ENCODE results near the gene S1PR1.

DNA sequence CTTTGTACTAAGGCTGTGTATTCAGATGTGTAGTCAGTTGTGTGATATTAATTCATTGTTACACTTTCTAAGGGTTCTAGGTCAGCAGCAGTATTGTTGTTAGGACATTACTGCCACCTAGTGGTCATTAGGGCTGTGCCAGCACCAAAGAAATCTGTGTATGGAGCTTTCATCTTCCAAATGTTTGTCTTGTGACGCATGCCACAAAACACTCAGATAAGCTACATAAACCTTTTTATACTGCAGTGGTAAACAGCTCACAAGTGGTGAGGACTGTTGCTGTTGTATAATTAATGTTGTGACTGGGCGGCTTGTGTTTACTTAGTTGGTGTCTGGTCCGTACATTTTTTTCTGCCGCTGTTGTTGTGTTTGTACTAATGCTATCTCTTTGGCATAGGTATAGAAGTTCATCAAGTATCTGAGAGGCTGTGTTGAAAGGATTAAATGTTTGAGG, 51.7 kb downstream of the S1PR1 start:
- peak; percentile 89 to 97 (median 94) for TF ChIP-seq CTCF (IDR thresholded peaks at IDR 0.05)
- TF ChIP-seq POLR2A (IDR thresholded peaks at IDR 0.05): no peak

All from heart left ventricle (tissue), 13 donors.